Muscle layer of colon (tissue), 2 donors: ENCODE results near the gene NCKAP5.

Experiments used
- H3K27ac ChIP-seq: one replicate; pipeline ENCODE4 v1.7.0; 2013; ENCODE audit warnings: low read depth, mild to moderate bottlenecking, low read length, moderate library complexity
- H3K27me3 ChIP-seq, 2 donors: one replicate each; pipeline ENCODE4 v1.7.0; 2013; ENCODE audit warnings: low read length in 2 of 2, mild to moderate bottlenecking in 2 of 2; ENCODE audit not compliant: insufficient read depth in 2 of 2, control insufficient read depth in 1 of 2
- H3K36me3 ChIP-seq: one replicate; pipeline ENCODE4 v1.7.0; 2013; ENCODE audit warnings: mild to moderate bottlenecking, low read length; ENCODE audit not compliant: insufficient read depth
- H3K4me1 ChIP-seq: one replicate; pipeline ENCODE4 v1.7.0; 2013; ENCODE audit warnings: mild to moderate bottlenecking, low read length; ENCODE audit not compliant: insufficient read depth
- H3K4me3 ChIP-seq, 2 donors: one replicate each; pipeline ENCODE4 v1.7.0; 2013; ENCODE audit warnings: low read length in 2 of 2, low read depth in 1 of 2, mild to moderate bottlenecking in 1 of 2, moderate library complexity in 1 of 2
- H3K9ac ChIP-seq: one replicate; pipeline ENCODE4 v1.7.0; 2013; ENCODE audit warnings: low read length
- H3K9me3 ChIP-seq: one replicate; pipeline ENCODE4 v1.7.0; 2013; ENCODE audit warnings: mild to moderate bottlenecking, low read length
- donor health status: abdominal sarcoma.
- donor health status: Adenocarcinoma of cecum.

NCKAP5 gene

GRCh38 chr2:132752421-132753206 lies 815.6 kb downstream of the NCKAP5 start:
- Histone ChIP-seq H3K36me3 (no peaks in the 10 kb centered on the region), H3K4me3 (no peak overlapping the region), H3K27ac (no peak overlapping the region), H3K27me3 (no peaks in the 10 kb centered on the region), H3K4me1 (no peaks in the 10 kb centered on the region), H3K9me3 (no peaks in the 10 kb centered on the region), H3K9ac (no peak overlapping the region)

GRCh38 chr2:132751836-132752235 lies 816.4 kb downstream of the NCKAP5 start:
- no peaks in the 10 kb centered on the region for H3K4me1 ChIP-seq
- H3K36me3 ChIP-seq: no peaks in the 10 kb centered on the region
- no peak overlapping the region for H3K4me3 ChIP-seq
- no peaks in the 10 kb centered on the region for H3K9me3 ChIP-seq
- no peak overlapping the region for H3K27ac ChIP-seq
- H3K27me3 ChIP-seq: no peaks in the 10 kb centered on the region
- no peak overlapping the region for H3K9ac ChIP-seq

- no peaks in the 10 kb centered on the region for H3K36me3 ChIP-seq
- H3K4me3 ChIP-seq: no peak overlapping the region
- H3K9ac ChIP-seq: no peak overlapping the region
- no peaks in the 10 kb centered on the region for H3K9me3 ChIP-seq
- H3K27me3 ChIP-seq: no peaks in the 10 kb centered on the region
- H3K27ac ChIP-seq: no peak overlapping the region
- H3K4me1 ChIP-seq: no peaks in the 10 kb centered on the region
Observed at GRCh38 chr2:132750606-132751005, 817.7 kb downstream of the NCKAP5 start.

DNA sequence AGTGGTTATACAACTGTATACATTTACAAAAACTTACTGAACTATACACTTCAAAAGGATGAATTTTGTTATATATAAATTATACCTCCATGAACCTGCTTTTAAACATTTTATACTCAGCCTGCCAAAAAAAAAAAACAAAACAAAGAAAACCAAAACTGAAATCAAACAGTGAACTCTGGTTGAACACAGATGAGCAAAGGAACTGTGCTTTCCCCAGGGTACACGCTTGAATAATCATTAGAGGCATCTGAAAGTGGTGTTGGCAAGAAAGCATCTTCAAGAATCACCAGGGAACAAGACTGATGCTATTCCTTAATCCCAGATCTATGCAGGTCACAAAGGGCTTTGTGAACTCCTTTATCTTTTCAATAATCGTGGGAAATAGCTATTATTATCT lies 821.2 kb downstream of the NCKAP5 start:
- no peak overlapping the region for H3K27ac ChIP-seq
- no peak overlapping the region for H3K4me3 ChIP-seq
- no peaks in the 10 kb centered on the region for H3K27me3 ChIP-seq
- no peaks in the 10 kb centered on the region for H3K36me3 ChIP-seq
- H3K4me1 ChIP-seq: no peaks in the 10 kb centered on the region
- H3K9ac ChIP-seq: no peak overlapping the region
- H3K9me3 ChIP-seq: no peaks in the 10 kb centered on the region

DNA sequence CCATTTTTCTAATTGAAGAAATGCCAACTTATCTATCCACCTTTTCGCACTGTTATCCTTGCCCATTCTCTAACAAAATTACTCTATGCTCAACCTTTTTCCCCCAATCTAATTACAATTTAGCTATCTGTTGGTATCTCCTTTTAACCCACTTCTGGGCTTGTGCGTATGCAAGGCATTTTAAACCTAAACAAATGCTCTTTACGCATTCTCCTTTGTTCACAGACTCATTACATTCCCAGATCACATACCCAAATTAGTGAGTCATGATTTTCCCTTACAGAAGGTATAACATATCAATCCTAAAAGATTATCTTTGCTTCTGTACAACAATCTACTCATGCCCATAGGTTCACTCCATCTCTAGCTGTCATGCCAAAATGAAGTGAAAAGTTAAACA lies 826.5 kb downstream of the NCKAP5 start:
- no peak overlapping the region for H3K4me3 ChIP-seq
- H3K4me1 ChIP-seq: no peaks in the 10 kb centered on the region
- H3K36me3 ChIP-seq: no peaks in the 10 kb centered on the region
- no peaks in the 10 kb centered on the region for H3K9me3 ChIP-seq
- no peak overlapping the region for H3K27ac ChIP-seq
- H3K27me3 ChIP-seq: no peaks in the 10 kb centered on the region
- no peak overlapping the region for H3K9ac ChIP-seq

- Histone ChIP-seq H3K27ac (no peak overlapping the region), H3K4me3 (no peak overlapping the region), H3K4me1 (no peaks in the 10 kb centered on the region), H3K36me3 (no peaks in the 10 kb centered on the region), H3K9ac (no peak overlapping the region), H3K9me3 (no peaks in the 10 kb centered on the region), H3K27me3 (no peaks in the 10 kb centered on the region)
Observed at GRCh38 chr2:132740081-132740720, 828.1 kb downstream of the NCKAP5 start.

DNA sequence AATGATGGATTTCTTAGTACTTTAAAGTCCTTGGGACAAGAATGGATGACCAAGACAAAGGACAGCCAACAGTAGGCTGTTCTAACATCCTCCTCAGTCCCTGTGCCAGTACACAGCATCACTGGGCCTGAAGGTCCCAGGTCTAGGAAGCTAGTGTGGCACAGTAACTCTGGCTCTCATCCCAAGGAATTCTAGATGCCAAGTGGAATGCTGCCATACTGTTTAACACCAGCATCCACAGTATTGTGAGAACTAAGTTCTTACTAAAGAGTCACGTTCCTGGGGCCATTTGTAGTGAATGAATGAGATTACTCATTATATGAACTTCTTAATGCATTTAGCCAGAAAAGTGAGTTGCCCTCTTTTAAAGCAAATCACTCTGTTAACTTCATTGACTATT lies 830.0 kb downstream of the NCKAP5 start:
- H3K4me1 ChIP-seq: no peaks in the 10 kb centered on the region
- no peaks in the 10 kb centered on the region for H3K9me3 ChIP-seq

GRCh38 chr2:132736059-132736458 lies 832.2 kb downstream of the NCKAP5 start:
- Histone ChIP-seq H3K27me3 (no peaks in the 10 kb centered on the region), H3K27ac (no peak overlapping the region), H3K36me3 (no peaks in the 10 kb centered on the region), H3K9ac (no peak overlapping the region), H3K9me3 (no peaks in the 10 kb centered on the region), H3K4me3 (no peak overlapping the region), H3K4me1 (no peaks in the 10 kb centered on the region)

More for the DNA sequence above, 830.0 kb downstream of the NCKAP5 start:
- Histone ChIP-seq H3K27me3 (no peaks in the 10 kb centered on the region), H3K4me3 (no peak overlapping the region), H3K36me3 (no peaks in the 10 kb centered on the region), H3K9ac (no peak overlapping the region), H3K27ac (no peak overlapping the region)

DNA sequence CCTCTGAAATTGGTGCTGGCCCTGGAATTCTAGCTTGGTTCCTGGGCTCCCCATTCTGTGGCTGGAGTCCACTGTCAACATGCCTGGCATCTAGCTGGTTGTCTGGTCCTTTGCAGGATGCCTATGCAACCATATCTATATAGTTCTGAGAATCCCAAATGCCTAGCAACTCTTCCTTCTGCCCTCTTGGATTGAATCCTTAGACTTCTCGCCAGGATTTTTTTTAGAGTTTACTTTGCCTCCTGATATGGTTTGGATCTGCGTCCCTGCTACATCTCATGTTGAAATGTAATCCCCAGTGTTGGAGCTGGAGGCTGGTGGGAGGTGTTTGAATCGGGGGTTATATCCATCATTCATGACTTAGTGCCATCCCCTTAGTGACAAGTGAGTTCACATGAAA lies 833.3 kb downstream of the NCKAP5 start:
- no peaks in the 10 kb centered on the region for H3K36me3 ChIP-seq
- no peak overlapping the region for H3K9ac ChIP-seq
- no peak overlapping the region for H3K27ac ChIP-seq
- H3K4me3 ChIP-seq: no peak overlapping the region
- H3K4me1 ChIP-seq: no peaks in the 10 kb centered on the region
- H3K27me3 ChIP-seq: no peaks in the 10 kb centered on the region
- no peaks in the 10 kb centered on the region for H3K9me3 ChIP-seq

DNA sequence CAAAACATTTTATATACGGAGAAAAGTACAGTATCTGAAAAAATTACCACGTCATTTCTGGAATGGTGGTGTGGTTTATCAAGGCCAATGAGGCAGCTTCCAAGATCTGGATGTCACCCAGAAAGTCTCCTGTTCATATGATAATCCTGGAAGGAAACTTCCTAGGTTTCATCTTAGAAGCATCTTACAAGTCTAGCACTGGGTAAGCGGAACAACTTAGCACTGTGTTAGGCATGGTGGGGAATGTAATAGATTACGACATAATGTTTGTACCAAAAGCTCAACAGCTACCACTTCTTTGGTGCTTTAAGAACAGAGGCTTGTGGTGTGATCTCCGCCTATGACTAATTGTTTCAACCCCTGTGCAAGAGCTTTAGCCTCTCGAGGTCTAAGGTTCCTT lies 835.2 kb downstream of the NCKAP5 start:
- Histone ChIP-seq H3K4me3 (no peak overlapping the region), H3K9ac (no peak overlapping the region), H3K36me3 (no peaks in the 10 kb centered on the region), H3K27ac (no peak overlapping the region), H3K9me3 (no peaks in the 10 kb centered on the region), H3K4me1 (no peaks in the 10 kb centered on the region), H3K27me3 (no peaks in the 10 kb centered on the region)

- Histone ChIP-seq H3K36me3 (no peaks in the 10 kb centered on the region), H3K27me3 (no peaks in the 10 kb centered on the region), H3K4me1 (no peaks in the 10 kb centered on the region), H3K9me3 (no peaks in the 10 kb centered on the region), H3K4me3 (no peak overlapping the region), H3K9ac (no peak overlapping the region), H3K27ac (no peak overlapping the region)
Observed at GRCh38 chr2:132732694-132733093, 835.6 kb downstream of the NCKAP5 start.

GRCh38 chr2:132731441-132731840 lies 836.8 kb downstream of the NCKAP5 start:
- Histone ChIP-seq H3K4me1 (no peaks in the 10 kb centered on the region), H3K4me3 (no peak overlapping the region), H3K27ac (no peak overlapping the region), H3K9me3 (no peaks in the 10 kb centered on the region), H3K27me3 (no peaks in the 10 kb centered on the region), H3K9ac (no peak overlapping the region), H3K36me3 (no peaks in the 10 kb centered on the region)
